Cerebellar nuclear complex (tissue), 1 donor: Measurements from ENCODE around the gene KLHL15.
"Not testable (repeated sequence)": the region's sequence is repeated elsewhere in the genome, so short reads cannot be mapped to it uniquely, and the experiment has no call there.

Experiments used
- DNase-seq, 2 experiments: peaks; one replicate each; lab custom pipeline; 2025; lab: John Stamatoyannopoulos, UW

The KLHL15 gene, protein sequence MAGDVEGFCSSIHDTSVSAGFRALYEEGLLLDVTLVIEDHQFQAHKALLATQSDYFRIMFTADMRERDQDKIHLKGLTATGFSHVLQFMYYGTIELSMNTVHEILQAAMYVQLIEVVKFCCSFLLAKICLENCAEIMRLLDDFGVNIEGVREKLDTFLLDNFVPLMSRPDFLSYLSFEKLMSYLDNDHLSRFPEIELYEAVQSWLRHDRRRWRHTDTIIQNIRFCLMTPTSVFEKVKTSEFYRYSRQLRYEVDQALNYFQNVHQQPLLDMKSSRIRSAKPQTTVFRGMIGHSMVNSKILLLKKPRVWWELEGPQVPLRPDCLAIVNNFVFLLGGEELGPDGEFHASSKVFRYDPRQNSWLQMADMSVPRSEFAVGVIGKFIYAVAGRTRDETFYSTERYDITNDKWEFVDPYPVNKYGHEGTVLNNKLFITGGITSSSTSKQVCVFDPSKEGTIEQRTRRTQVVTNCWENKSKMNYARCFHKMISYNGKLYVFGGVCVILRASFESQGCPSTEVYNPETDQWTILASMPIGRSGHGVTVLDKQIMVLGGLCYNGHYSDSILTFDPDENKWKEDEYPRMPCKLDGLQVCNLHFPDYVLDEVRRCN

DNA sequence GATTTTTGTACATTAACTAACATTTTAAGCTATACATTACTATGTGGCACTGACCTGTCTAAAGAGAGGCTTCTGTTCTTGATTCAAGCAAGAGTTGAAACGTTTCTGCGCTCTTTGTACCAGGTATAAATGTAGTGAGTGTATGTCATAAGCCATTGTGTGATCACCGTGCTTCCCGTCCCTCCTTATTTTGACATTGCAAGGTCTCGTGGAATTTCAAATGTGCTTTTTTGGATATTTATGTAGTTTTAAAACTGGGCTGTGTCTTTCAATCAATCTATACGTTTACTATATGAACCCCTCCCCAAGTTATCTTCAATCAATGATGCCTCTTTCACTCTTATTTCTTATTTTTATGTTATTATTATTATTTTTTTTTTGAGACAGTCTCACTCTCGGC is at the start of gene KLHL15:
TSS of gene KLHL15 (minus strand) at position 101 of the 400 bp plus-strand sequence. CDS start 20,493 bp downstream, outside the sequence.
- no peak for DNase-seq

DNA sequence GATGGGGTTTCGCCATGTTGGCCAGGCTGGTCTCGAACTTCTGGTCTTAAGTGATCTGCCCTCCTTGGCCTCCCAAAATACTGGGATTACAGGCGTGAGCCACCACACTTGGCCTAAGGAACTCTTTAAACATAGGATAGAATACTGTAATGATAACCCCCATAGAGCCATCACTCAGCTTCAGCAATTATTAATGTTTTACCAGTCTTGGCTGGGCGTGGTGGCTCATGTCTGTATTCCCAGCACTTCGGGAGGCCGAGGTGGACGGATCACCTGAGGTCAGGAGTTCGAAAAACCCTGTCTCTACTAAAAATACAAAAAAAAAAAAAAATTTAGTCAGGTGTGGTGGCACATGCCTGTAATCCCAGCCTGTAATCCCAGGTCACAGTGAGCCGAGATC is 42.9 kb upstream of the KLHL15 start:
- DNase-seq: no peak

DNA sequence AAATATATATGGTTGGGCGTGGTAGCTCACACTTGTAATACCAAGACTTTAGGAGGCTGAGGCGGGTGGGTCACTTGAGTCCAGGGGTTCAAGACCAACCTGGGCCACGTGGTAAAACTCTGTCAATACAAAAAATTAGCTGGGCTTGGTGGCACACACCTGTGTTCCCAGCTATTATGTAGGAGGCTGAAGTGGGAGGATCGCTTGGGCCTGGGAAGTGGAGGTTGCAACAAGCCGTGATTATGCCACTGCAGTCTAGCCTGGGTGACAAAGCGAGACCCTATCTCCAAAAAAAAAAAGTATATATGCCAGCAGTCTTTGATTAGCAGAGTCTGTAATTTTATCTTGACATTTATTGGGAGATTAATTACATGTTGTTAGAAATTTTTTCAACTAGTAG is 36.5 kb upstream of the KLHL15 start:
- no peak for DNase-seq

DNA sequence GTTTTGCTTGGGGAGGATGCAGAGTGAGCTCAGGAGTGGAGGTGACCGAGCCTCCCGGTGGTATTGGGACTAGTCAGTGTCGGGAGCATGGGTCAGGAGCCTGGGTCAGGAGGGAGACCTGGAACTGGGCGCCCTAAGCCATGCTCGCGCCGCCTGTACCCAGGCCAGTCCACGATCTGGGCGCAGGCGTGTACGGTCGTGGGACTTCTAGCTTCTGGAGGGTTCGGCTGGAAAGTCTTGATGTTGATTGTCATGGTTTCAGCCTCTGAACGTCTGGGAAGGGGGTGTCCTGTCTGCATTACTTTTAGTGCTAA is 28.0 kb upstream of the KLHL15 start:
- DNase-seq: no peak

DNA sequence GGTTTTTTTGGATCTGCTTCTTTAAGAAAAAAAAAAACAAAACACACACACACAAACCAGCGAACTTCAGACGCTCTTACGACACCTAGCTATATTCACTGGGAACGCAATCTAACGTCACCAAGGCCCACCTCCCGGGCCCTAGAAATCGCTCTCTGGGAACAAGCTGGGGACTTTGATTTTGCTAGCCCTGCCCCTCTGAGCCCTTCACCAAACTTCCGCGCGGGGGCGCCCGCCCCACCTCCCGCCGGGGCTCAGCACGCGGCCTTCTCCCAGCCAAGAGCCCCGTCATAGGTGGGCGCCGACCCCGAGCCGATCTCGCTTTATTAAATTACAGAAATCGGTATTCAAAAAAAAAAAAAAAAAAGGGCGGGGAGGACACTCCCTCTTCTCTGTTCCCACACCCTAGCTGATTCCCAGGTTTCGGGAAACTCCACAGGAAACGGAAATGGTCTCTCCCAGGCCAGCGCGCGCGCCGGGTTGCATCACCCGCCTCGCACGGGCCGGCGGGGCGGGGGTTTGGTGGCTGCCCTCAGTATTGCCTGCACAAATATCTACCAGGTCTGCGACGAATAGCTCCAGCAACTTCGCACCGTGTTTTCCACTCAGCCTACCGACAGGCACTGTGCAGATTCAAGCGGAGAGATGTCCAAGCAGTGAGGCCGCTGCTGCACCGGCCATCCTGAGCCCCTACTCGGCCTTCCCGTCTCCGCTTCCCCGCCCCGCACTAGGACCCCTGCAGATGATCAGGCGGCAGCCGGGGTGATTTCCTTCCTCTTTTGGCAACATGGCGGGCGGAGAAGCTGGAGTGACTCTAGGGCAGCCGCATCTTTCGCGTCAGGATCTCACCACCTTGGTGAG is 27.4 kb upstream of the KLHL15 start, which contains the start of gene EIF2S3:
TSS of gene EIF2S3 (plus strand) at position 775 of the 861 bp plus-strand sequence. CDS start at position 788, 13 bp downstream.
- DNase-seq: peak; percentile 63 to 78

DNA sequence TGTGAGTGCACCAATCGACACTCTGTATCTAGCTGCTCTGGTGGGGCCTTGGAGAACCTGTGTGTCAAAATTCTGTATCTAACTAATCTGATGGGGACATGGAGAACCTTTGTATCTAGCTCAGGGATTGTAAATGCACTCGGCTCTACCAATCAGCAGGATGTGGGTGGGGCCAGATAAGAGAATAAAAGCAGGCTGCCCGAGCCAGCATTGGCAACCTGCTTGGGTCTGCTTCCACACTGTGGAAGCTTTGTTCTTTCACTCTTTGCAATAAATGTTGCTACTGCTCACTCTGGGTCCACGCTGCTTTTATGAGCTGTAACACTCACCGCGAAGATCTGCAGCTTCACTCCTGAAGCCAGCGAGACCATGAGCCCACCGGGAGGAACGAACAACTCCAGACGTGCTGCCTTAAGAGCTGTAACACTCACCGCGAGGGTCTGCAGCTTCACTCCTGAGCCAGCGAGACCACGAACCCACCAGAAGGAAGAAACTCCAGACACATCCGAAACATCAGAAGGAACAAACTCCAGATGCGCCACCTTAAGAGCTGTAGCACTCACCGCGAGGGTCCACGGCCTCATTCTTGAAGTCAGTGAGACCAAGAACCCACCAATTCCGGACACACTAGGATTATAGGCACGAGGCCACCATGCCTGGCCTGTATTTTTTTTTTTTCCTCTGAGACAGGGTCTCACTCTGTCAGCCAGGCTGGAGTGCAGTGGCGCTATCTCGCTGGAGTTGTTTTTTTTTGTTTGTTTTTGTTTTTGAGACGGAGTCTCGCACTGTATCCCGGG is 23.7 kb upstream of the KLHL15 start:
- DNase-seq: not testable (repeated sequence)

DNA sequence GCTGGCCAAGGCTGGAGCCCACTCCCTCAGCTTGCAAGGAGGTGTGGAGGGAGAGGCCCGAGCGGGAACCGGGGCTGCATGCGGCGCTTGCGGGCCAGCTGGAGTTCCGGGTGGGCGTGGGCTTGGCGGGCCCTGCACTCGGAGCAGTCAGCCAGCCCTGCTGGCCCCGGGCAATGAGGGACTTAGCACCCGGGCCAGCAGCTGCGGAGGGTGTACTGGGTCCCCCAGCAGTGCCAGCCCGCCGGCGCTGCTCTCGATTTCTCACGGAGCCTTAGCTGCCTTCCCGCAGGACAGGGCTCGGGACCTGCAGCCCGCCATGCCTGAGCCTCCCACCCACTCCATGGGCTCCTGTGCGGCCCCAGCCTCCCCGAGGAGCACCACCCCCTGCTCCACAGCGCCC is 22.7 kb upstream of the KLHL15 start:
- DNase-seq: not testable (repeated sequence)

DNA sequence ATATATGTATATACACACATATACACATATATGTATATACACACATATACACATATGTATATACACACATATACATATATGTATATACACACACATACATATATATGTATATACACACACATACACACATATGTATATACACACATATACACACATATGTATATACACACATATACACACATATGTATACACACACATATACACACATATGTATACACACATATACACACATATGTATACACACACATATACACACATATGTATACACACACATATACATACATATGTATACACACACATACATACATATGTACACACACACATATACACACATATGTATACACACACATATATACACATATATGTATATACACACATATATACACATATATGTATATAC is 19.1 kb upstream of the KLHL15 start:
- not testable (repeated sequence) for DNase-seq

DNA sequence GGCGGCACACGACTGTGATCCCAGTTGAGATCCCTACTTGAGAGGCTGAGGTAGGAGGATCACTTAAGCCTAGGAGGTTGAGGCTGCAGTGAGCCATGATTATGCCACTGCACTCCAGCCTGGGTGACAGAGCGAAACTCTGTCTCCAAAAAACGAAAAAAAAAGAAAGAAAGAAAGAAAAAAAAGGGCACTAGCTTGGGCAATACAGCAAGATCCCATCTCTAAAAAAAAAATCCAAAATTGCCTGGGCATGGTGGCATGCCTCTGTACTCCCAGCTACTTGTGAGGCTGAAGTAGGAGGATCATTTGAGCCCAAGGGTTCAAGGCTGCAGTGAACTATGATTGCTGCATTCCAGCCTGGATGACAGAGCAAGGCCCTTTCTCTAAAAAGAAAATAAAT is 10.7 kb upstream of the KLHL15 start:
- no peak for DNase-seq

DNA sequence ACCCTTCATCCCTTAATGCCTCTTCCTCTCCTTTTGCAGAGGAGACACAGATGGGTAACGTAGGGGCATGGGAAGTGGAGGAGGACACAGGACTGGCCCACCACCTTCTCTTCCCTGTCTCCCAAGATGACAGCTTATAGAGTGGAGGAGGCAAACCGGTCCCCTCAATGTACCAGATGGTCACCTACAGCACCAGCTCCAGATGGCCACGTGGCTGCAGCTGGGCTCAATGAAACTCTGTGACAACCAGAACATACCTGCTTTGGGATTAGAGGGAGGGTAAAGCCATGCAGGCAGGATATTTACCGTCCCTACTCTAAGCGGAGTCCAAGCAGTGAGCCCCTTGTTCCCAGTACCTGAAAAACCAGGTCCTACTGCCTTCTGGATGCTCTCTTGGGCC is 7.5 kb upstream of the KLHL15 start:
- no peak for DNase-seq

DNA sequence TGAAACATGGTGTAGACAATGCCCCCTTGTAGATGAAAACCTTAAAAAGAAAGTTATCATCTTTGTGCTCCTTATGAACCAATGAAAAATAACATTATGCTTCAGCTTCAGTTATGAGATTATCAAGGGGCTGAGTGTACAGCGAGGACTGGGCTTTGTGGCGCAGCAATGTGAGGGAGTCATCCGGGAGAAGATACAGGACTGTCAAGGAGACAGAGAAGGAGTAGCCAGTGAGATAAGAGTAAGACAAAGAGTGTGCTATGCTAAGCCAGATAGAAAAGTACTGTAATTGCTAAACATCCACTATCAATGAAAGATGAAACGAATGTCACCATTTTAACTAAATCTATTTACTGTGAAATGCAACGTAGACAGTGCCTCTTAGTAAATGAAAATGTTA is 3.6 kb upstream of the KLHL15 start:
- DNase-seq: no peak

DNA sequence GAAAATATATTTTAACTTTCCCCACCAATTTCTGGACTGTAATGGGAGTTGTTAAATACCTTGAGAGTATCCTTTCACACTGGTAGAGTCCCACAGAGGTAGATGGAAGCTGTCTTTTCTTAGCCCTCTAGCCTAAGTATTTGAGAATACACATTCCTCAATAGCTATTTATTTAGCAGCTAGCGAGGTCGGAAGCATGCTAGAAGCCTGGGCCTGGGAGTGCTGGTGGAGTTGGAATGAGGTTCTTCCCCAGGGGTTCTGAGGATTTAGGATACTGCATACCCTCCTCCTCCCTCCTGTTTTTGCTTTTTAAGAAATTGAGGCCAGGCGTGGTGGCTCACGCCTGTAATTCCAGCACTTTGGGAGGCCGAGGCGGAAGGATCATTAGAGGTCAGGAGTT is 999 bp upstream of the KLHL15 start:
- DNase-seq: no peak

DNA sequence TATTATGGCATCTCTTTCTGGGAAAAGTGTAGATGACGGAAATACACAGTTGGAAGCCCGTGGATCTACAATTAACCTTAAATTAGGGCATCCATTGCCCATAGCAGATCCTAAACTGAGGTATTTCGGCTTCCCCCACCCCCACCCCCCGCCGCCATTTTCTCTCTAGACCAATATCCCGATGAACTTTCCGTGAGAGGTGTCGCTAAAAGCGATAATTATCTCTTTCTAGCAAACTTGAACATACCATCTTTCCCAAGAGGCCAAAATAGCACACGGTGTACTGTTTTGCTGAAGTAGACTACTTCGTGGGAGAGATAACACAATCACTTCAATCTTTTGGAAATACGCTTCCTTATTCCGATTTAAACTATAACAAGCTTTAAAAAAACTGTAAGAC is 554 bp downstream of the KLHL15 start:
- DNase-seq: no peak

DNA sequence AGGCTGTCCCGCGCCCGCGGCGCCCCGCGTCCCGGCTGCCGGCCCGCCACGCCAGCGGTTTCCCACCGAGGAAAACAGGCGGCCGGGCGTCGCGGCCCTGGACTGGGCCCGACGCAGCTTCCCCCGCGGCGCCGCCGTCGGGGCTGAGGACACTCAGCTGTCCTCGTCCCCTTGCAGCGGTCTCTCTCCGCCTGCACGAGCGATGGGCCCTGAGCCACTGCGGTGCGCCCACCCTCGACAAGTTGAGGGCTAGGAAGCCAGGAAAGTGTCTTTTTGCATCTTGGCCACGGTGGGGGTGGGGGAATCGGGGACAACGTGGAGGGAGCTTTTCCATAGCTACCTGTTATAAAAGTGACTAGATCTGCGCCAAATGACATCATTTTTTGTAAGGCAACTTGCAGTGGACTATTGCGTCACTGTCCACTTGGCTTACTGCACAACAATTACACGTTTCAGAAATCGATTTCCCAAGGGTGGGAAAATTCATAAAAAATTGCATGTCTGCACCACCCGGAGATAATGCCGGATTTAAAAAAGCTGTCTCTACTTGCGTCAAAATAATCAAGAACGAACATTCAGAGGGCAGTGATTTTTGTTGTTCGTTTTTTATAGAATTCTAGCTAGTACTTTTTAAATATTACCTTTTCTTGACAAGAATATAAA is 1.1 kb downstream of the KLHL15 start:
- DNase-seq: no peak

DNA sequence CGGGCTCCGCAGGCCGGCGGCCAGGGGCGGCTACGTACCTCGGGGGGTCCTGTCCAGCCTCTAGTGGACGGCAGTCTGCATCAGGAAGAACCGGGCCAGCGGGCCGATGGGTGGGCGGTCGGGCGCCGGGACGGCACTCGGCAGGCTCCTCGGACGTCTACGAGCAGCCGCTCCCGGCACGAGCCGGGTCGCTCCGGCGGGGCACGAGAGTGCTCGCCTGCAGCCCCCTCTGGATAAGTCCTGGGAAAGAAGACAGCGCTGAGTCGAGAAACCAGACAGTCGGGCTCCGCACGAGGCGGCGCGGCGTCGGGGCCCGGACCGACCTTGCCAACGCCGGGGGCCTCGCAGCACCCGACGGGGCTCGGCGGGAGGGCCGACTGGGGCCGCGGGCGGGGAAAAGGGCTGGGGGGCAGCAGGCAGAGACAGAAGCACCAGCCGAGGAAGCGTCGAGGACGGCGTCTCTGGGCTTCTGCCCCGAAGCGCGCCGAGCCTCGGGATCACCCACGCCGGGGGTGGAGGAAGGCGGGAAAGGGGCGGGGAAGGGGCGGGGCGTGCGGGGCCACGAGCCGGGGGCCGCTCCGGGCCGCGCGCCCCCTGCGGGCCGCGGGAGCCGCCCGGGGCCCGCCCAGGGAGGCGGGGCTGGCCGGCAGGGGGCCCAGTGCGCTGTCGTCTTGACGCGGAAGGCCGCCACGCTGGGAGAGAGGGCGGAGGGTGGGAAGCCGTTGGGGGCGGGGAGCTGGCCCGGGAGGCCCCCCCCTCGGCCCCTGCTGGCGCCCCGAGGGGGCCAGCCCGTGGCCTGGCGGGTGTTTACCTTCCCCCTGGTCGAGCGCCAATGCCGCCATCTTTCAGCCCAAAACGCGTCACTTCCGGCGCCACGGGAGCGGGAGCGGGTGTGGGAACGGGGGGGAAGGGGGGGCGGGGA is 1.9 kb downstream of the KLHL15 start:
- peak in 1 of 2 experiments; percentile 3 for DNase-seq

DNA sequence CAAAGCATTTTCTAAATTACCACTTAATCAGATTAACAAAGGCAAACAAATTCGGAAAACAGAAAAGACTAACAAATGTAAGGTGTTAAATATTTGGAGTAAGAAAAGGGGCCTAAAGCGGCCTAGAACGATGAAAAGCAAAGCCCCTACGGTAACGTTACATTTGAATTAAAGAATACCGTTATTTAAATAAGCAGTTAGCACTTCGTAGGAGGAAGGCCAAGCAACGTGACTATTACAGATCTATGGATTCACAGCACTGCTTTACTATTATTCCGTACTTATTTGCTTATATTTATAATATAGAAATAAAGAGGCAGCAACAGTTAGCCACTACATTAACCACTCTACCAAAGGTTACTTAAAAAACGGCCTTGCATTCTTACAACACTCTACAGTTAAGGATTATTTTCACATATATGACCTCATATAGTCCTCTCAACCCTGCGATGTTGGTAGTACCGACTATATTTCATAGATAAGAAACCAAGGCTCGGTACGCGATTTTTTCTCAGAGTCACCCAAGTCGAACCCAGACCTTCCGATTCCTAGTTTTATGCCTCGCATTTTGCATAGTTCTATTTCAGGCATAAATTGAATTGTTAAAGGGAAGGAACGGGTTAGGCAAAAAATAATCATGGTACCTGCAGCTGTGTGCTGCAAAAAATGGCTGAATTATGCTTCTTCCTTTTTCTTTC is 2.9 kb downstream of the KLHL15 start:
- no peak for DNase-seq

DNA sequence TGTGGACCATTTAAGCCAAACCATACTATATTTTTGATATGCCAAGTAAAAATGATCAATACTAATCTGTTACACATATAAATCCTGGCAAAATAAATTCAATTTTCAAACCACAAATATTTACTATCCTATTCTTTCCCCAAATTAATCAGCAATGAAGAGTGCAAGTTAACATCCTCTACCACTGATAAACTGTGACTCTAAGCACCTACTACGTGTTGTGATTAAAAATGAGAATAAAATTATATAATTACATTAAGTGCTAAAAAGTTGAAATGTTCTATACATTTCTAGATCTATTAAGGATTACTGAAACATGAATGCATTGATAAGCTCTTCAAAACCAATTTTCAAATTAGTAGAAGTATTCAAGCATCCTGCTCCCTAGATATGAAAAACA is 3.4 kb downstream of the KLHL15 start:
- no peak for DNase-seq

DNA sequence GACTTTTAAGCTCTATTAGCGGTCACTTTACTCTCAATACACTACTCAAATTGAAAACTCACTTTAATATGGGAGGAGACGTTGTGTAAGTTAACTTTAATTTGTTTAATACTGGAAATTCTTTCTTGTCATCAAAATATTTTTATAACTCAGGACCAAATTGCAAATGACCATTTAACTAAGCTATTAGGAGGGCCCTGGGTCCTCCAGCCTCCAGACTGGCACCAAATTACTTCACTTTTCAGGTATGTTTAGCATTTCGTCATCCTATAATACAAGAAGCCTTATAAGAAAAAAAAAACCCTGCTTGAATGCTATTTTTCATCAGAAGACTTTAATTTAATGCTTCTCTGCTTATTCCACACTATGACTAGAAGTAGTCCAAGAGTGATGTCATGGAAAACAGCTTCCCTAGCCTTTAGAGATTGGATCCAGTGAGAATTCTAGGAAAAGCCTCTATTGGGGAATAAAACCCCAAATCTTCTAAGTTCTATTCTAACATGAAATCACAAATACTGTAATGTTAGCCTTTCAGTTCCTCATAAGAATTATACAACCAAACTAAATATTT is 6.6 kb downstream of the KLHL15 start:
- DNase-seq: no peak

DNA sequence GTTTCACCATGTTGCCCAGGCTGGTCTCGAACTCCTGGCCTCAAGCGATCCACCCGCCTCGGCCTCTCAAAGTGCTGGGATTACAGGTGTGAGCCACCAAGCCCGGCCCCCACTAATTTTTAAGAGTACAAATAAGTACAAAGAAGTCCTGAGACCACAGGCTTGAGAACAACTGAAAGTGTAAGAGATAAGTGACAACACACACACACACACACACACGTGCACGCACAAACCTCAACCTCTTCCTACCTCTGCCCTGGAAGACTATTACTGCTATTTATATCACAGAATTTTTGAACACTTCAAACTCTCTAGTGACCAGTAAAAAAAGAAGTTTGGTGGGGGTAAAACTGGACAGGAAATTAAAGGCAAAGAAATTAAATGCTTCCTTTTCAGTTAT is 7.5 kb downstream of the KLHL15 start:
- DNase-seq: no peak
